Measurements from ENCODE around the gene POT1.
"Not testable (repeated sequence)": the region's sequence is repeated elsewhere in the genome, so short reads cannot be mapped to it uniquely, and the experiment has no call there.

POT1 gene

GRCh38 chr7:124929467-124930172 lies at the start of gene POT1:
Gene POT1 (minus strand): TSS chr7:124929825. CDS start chr7:124897173, 32,652 bp downstream.
- peak; percentile 96 for FAIRE-seq
- peak; percentile 99 for DNase-seq (ENCODE audit: low spot score)

GRCh38 chr7:124975131-124975530 lies 45.5 kb upstream of the POT1 start:
- FAIRE-seq; DNase-seq (ENCODE audit: low spot score): not testable (repeated sequence)

DNA sequence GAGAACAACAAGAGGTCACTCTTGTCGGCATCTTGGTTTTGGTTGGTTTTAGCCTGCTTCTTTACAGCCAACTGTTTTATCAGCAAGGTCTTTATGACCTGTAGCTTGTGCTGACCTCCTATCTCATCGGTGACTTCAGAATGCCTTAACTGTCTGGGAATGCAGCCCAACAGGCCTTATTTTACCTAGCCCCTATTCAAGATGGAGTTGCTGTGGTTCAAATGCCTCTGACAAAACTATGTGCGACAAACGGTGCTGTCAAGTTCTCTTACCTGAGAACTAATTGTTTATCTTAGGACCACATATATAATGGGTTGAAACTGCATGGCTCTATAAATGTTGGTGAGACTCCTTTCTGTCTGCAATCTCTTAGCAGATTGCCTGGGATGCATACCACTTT lies 35.9 kb upstream of the POT1 start:
- DNase-seq (ENCODE audit: low spot score): no peak
- no peak for FAIRE-seq

DNA sequence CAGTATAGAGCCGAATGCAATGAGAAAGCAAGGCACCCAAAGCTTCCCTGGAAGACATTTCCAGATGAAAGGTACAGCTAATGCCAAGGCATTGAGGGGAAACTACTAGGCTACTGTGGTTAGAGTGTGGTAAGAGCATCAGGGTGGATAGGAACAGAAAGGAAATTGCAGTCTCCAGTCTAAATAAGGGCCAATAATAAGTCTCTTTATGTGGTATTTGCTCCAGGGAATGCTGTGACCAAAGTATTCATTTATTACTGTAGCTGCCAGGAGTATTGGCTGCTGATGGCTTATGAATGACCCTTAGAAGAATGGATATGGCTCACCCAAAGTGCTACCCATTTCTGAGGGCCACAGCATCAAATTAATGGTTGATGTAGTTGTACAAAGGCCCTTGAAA lies 30.1 kb upstream of the POT1 start:
- FAIRE-seq: no peak
- no peak for DNase-seq (ENCODE audit: low spot score)

- FAIRE-seq; DNase-seq (ENCODE audit: low spot score): not testable (repeated sequence)
These were observed 28.3 kb upstream of the POT1 start for GRCh38 chr7:124957952-124958351.

- no peak for FAIRE-seq
- DNase-seq (ENCODE audit: low spot score): no peak
These were observed 26.5 kb upstream of the POT1 start for GRCh38 chr7:124956160-124956559.

- no peak for FAIRE-seq
- DNase-seq (ENCODE audit: low spot score): no peak
These were observed 25.2 kb upstream of the POT1 start for GRCh38 chr7:124954790-124955189.

- DNase-seq (ENCODE audit: low spot score): no peak
- FAIRE-seq: no peak
These were observed 16.1 kb upstream of the POT1 start for GRCh38 chr7:124945680-124946079.

- DNase-seq (ENCODE audit: low spot score) (no peak), FAIRE-seq (no peak)
These were observed 13.8 kb upstream of the POT1 start for GRCh38 chr7:124943472-124943871.

GRCh38 chr7:124942399-124942798 lies 12.8 kb upstream of the POT1 start:
- DNase-seq (ENCODE audit: low spot score) (no peak), FAIRE-seq (no peak)

GRCh38 chr7:124940306-124940705 lies 10.7 kb upstream of the POT1 start:
- DNase-seq (ENCODE audit: low spot score) (no peak), FAIRE-seq (no peak)

DNA sequence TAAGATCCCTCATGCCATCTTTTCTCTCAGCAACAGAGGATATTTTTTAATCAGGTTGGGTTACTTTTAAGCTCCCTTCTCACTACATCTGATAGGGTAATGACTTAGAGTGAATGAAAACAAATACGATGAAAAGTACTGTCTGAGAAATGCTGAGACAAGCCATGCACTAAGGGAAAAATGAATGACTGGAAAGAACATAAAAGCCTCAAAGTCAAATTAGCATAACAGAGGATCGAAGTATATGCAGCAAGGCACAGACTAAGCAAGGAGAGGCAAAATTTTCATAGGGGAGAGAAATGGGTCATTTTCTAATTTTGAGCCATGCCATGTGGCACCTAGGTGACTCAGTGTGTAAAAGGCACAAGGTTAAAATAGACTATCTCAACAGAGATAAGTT lies 8.5 kb upstream of the POT1 start:
- FAIRE-seq (no peak), DNase-seq (ENCODE audit: low spot score) (no peak)

- no peak for DNase-seq (ENCODE audit: low spot score)
- FAIRE-seq: no peak
These were observed 7.5 kb upstream of the POT1 start for GRCh38 chr7:124937076-124937475.

DNA sequence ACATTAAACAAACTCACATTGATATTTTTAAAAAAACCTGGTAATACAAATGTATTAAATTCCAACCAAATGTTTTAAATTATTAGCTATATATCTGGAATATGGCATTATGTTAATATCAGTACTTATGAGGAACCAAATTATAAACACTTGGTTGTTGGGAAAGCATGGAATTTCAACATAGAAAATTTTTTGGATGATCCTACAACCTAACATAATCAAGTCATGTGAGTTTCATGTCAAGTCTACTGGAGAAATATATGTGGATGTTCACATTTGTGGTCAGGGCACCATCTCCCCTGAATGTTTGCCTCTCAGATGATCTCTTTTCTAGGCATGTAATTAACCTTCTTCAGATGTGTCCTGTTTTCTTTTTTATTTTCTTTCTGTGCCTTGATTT lies 5.2 kb upstream of the POT1 start:
- FAIRE-seq: no peak
- DNase-seq (ENCODE audit: low spot score): no peak

GRCh38 chr7:124930655-124931597 lies 1.3 kb upstream of the POT1 start:
- FAIRE-seq (no peak), DNase-seq (ENCODE audit: low spot score) (no peak)

- DNase-seq (ENCODE audit: low spot score): no peak
- FAIRE-seq: no peak
These were observed 573 bp upstream of the POT1 start for GRCh38 chr7:124930173-124930623.

DNA sequence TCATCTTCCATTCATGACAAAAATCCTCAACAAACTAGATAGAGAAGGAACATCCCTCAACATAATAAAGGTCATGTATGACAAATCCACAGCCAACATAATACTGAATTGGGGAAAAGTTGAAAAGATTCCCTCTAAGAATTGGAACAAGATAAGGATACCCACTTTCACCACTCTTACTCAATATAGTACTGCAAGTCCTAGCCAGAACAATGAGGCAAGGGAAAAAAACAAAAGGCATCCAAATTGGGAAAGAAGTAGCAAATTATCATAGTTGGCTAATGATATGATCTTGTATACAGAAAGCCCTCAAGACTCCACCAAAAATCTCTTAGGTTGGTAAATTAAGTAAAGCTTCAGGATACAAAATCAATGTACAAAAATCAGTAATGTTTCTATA lies 4.7 kb downstream of the POT1 start:
- no peak for FAIRE-seq
- no peak for DNase-seq (ENCODE audit: low spot score)

- FAIRE-seq (peak; percentile 51), DNase-seq (ENCODE audit: low spot score) (no peak)
These were observed 7.4 kb downstream of the POT1 start for GRCh38 chr7:124922200-124922599.

GRCh38 chr7:124919841-124920240 lies 9.8 kb downstream of the POT1 start:
- no peak for DNase-seq (ENCODE audit: low spot score)
- no peak for FAIRE-seq

DNA sequence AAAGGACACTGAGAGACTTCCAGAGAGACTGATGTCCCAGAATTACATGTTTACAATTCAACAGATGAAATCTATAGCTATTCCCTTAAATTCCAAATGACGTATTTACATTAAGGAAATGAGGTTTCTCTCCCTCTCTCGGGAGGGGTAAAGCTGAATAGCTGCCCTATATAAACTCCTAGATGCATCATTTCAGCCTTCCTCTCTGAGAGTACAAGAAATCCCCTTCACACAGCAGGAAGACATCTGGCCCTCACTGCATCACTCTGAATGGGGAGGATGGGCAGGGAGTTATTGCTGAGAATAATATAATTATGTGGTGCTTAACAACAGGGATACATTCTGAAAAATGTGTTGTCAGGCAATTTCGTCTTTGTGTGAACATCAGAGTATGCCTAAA lies 11.0 kb downstream of the POT1 start:
- FAIRE-seq (no peak), DNase-seq (ENCODE audit: low spot score) (no peak)

DNA sequence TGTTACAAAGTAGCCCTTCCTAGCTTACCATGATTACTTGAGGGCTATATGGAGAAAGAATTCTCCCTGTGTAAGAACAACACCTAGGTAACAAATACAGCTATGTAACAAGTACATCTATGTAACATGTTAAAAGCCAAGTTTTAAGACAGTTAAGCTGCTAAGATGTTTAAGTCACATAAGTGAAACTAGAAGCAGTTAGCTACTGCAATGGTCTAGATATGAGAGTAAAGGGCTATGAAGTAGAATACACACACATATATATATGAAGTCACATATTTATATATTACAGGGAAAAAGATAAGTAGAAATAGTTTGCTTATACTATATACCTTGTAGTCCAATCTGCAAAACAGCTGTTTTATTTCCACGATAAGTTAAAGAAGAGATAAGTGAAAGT lies 14.4 kb downstream of the POT1 start:
- no peak for DNase-seq (ENCODE audit: low spot score)
- FAIRE-seq: no peak

DNA sequence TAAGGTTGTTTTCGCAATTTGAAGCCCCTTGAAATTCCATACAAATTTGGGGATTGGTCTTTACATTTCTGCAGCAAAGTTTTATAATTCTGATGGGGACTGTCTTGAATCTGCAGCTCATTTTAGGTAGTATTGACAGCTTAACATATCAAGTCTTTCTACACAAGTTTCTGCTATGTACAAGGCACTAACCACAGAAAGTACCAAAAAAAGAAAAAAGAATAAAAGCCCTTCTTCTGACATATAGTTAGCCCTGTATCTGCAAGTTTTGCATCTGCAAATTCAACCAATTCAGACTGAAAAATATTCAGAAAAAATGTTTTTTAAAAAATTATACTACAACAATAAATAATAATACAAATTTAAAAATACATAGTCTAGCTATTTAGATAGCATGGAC lies 15.3 kb downstream of the POT1 start:
- FAIRE-seq (no peak), DNase-seq (ENCODE audit: low spot score) (no peak)
